Measurements from ENCODE around the gene PRPF6. TPM values are rescaled to one million over a fixed set of nuclear protein-coding genes. Genes with fewer than 3 reads are reported as not detected.

Gene PRPF6
- total RNA-seq, 3 donors from 2014 or later, result 51.2 to 64.4 (median 59.1) TPM

GRCh38 chr20:63966172-63966943, 14.6 kb upstream of the PRPF6 start:
- Histone ChIP-seq H3K36me3 (ENCODE audit: low read depth) (no peaks in the 10 kb centered on the region), H3K9me3 (no peaks in the 10 kb centered on the region), H3K4me1 (ENCODE audit: low read depth) (peaks cover 11% of the 10 kb centered on the region), H3K4me3 (no peak overlapping the region)
- DNase-seq (peak in 2 of 3 donors; percentile 23 to 40), ATAC-seq (no peak)
- no peak for TF ChIP-seq CTCF (IDR thresholded peaks at IDR 0.05)
- intact Hi-C loops (cut with DNase I, micrococcal nuclease), result no loop called here

- DNase-seq (peak in 1 of 3 donors; percentile 45), ATAC-seq (no peak)
- no peaks in the 10 kb centered on the region for H3K36me3 ChIP-seq (ENCODE audit: low read depth)
- no peak for TF ChIP-seq CTCF (IDR thresholded peaks at IDR 0.05)
- H3K4me3 ChIP-seq, result no peak overlapping the region
- intact Hi-C loops (cut with DNase I, micrococcal nuclease), result no loop called here
- peaks cover 11% of the 10 kb centered on the region for H3K4me1 ChIP-seq (ENCODE audit: low read depth)
- no peaks in the 10 kb centered on the region for H3K9me3 ChIP-seq
Measured at GRCh38 chr20:63966944-63967322, 14.0 kb upstream of the PRPF6 start.

- intact Hi-C loops (cut with DNase I, micrococcal nuclease), result no loop called here
- no peaks in the 10 kb centered on the region for H3K36me3 ChIP-seq (ENCODE audit: low read depth)
- no peaks in the 10 kb centered on the region for H3K9me3 ChIP-seq
- TF ChIP-seq CTCF (IDR thresholded peaks at IDR 0.05), result no peak
- H3K4me1 ChIP-seq (ENCODE audit: low read depth), result peaks cover 11% of the 10 kb centered on the region
- DNase-seq (peak; percentile 2 to 44 (median 23)), ATAC-seq (no peak)
- H3K4me3 ChIP-seq, result no peak overlapping the region
Measured at GRCh38 chr20:63967330-63968135, 13.4 kb upstream of the PRPF6 start.

GRCh38 chr20:63968136-63968927, 12.6 kb upstream of the PRPF6 start:
- peak; percentile 9 to 34 (median 21) for DNase-seq
- intact Hi-C loops (cut with DNase I, micrococcal nuclease), result no loop called here
- no peak for TF ChIP-seq CTCF (IDR thresholded peaks at IDR 0.05)
- Histone ChIP-seq H3K9me3 (no peaks in the 10 kb centered on the region), H3K36me3 (ENCODE audit: low read depth) (no peaks in the 10 kb centered on the region), H3K4me3 (no peak overlapping the region), H3K4me1 (ENCODE audit: low read depth) (peaks cover 11% of the 10 kb centered on the region)
- no peak for ATAC-seq

GRCh38 chr20:63968928-63969760, 11.8 kb upstream of the PRPF6 start:
- no peak for ATAC-seq
- H3K9me3 ChIP-seq, result no peaks in the 10 kb centered on the region
- DNase-seq, result peak; percentile 34 to 57 (median 47)
- intact Hi-C loops (cut with DNase I, micrococcal nuclease), result no loop called here
- peak overlapping the region; percentile 14 for H3K4me3 ChIP-seq
- no peaks in the 10 kb centered on the region for H3K36me3 ChIP-seq (ENCODE audit: low read depth)
- H3K4me1 ChIP-seq (ENCODE audit: low read depth), result peaks cover 11% of the 10 kb centered on the region
- TF ChIP-seq CTCF (IDR thresholded peaks at IDR 0.05), result no peak

Measured in mucosa of descending colon (tissue), 3 donors.